Measurements from ENCODE around the gene MYLK3. TPM values are rescaled to one million over a fixed set of nuclear protein-coding genes. Genes with fewer than 3 reads are reported as not detected.

MYLK3 gene
- total RNA-seq, 4 donors from 2014 or later, result 0.11 to 0.86 (median 0.19) TPM; not detected in 1

GRCh38 chr16:46658925-46659324, 89.2 kb downstream of the MYLK3 start:
- no peak for TF ChIP-seq CTCF (IDR thresholded peaks at IDR 0.05)
- TF ChIP-seq POLR2A (IDR thresholded peaks at IDR 0.05), result no peak
- WGBS, 2 donors, result 62 to 86% methylated on average over 1 of the region's 1 CpG
- intact Hi-C loops (cut with DNase I; ENCODE audit: low total_unique reads), result no loop called here
- DNase-seq (ENCODE audit: low spot score in 2 of 2), result peak in 1 of 2 donors; percentile 31
- no peak overlapping the region for H3K4me3 ChIP-seq (ENCODE audit: low read depth, poor library complexity, severe bottlenecking)

Other genes starting within 250 kb of the MYLK3 start
- 1 to 10 TPM in 3 of 4 donors, under 1 TPM in 1; 0.76 to 1.4 (median 1.3) TPM for gene SHCBP1, start 127.0 kb downstream of the MYLK3 start, total RNA-seq
- gene VPS35, start 59.2 kb downstream of the MYLK3 start, total RNA-seq, result 10 to 100 TPM; 37.2 to 77.0 (median 64.4) TPM
- gene ORC6, start 58.7 kb downstream of the MYLK3 start, total RNA-seq, result 1 to 10 TPM in 2 of 4 donors, under 1 TPM in 1, not detected in 1; 0.49 to 1.5 (median 1.2) TPM
- gene C16orf87, start 82.8 kb upstream of the MYLK3 start, total RNA-seq, result 10 to 100 TPM in 1 of 4 donors, 1 to 10 TPM in 3; 5.5 to 14.9 (median 7.9) TPM
- 100 to 1,000 TPM in 1 of 4 donors, 10 to 100 TPM in 3; 69.8 to 106 (median 83.1) TPM for gene GPT2, start 136.0 kb upstream of the MYLK3 start, total RNA-seq
- gene DNAJA2, start 225.3 kb upstream of the MYLK3 start, total RNA-seq, result 10 to 100 TPM; 49.9 to 57.6 (median 52.1) TPM

Data from lower leg skin (tissue), 4 donors.